ENCODE measurements around the gene GNG7.

DNA sequence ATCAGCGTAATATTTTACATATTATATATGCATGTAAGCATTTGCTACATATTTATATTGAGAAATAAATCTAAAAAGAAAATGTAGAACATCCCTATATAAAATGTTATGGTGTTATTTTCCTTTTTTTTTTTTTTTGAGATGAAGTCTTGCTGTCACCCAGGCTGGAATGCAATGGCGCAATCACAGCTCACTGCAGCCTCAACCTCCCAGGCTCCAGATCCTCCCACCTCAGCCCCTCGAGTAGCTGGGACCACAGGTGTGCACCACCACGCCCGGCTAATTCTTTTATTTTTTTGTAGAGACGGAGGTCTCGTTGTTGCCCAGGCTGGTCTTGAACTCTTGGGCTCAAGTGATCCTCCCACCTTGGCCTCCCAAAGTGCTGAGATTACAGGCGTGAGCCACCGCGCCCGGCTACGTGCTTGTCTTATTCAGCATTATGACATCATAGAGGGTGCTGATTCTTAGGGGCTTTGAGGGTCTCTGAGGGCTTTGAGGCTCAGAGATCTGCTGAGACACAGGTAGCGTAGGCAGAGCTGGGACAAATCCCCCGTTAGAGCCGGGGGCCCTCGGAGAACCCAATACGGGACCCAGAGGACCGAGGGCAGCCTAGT lies 124.7 kb downstream of the GNG7 start:
- TF ChIP-seq POLR2A (IDR thresholded peaks at IDR 0.05) = no peak
- TF ChIP-seq, protein P1, sequence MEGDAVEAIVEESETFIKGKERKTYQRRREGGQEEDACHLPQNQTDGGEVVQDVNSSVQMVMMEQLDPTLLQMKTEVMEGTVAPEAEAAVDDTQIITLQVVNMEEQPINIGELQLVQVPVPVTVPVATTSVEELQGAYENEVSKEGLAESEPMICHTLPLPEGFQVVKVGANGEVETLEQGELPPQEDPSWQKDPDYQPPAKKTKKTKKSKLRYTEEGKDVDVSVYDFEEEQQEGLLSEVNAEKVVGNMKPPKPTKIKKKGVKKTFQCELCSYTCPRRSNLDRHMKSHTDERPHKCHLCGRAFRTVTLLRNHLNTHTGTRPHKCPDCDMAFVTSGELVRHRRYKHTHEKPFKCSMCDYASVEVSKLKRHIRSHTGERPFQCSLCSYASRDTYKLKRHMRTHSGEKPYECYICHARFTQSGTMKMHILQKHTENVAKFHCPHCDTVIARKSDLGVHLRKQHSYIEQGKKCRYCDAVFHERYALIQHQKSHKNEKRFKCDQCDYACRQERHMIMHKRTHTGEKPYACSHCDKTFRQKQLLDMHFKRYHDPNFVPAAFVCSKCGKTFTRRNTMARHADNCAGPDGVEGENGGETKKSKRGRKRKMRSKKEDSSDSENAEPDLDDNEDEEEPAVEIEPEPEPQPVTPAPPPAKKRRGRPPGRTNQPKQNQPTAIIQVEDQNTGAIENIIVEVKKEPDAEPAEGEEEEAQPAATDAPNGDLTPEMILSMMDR (IDR thresholded peaks at IDR 0.05) = no peak

Measured in adrenal gland (tissue), 5 donors.